RWPE2 (cell line): ENCODE results near the gene PRKCH.

Source experiments
- ATAC-seq: fragments of 200-7000 bp; cut with Tn5 transposase; 3 replicates; pipeline ENCODE4 v1.9.1; 2021; ENCODE audit warnings: low read depth
- DNase-seq: peaks from one replicate; pipeline ENCODE4 v3.0.0-alpha.2; 2020; ENCODE audit warnings: low spot score
- H3K27ac ChIP-seq: fragments of 450-650 bp; 2 replicates; pipeline ENCODE4 v1.5.1; 2017; ENCODE audit warnings: mild to moderate bottlenecking; ENCODE audit not compliant: poor library complexity, severe bottlenecking
- H3K27me3 ChIP-seq: fragments of 250-450 bp; sonication (Bioruptor Pico); 2 replicates; pipeline ENCODE4 v1.5.1; 2021; ENCODE audit warnings: mild to moderate bottlenecking, moderate library complexity; ENCODE audit not compliant: insufficient read depth, poor library complexity, severe bottlenecking
- H3K36me3 ChIP-seq: fragments of 250-450 bp; sonication (Bioruptor Pico); 2 replicates; pipeline ENCODE4 v1.5.1; 2020; ENCODE audit warnings: low read depth, mild to moderate bottlenecking, moderate library complexity
- H3K4me1 ChIP-seq: fragments of 250-450 bp; sonication (Bioruptor Pico); 2 replicates; pipeline ENCODE4 v1.5.1; 2021; ENCODE audit warnings: mild to moderate bottlenecking, moderate library complexity; ENCODE audit not compliant: insufficient read depth, poor library complexity, severe bottlenecking
- H3K4me3 ChIP-seq: fragments of 250-450 bp; sonication (Bioruptor Pico); 2 replicates; pipeline ENCODE4 v1.5.1; 2021; ENCODE audit warnings: mild to moderate bottlenecking, moderate library complexity; ENCODE audit not compliant: severe bottlenecking
- H3K9me3 ChIP-seq: fragments of 250-450 bp; sonication (Bioruptor Pico); 2 replicates; pipeline ENCODE4 v1.5.1; 2021; ENCODE audit warnings: mild to moderate bottlenecking, moderate library complexity; ENCODE audit not compliant: severe bottlenecking
- TF ChIP-seq, protein P1 (sequence below): fragments of 450-650 bp; IDR thresholded peaks from one replicate; pipeline ENCODE4 v1.5.1; 2017; ENCODE audit warnings: mild to moderate bottlenecking, moderate library complexity; ENCODE audit not compliant: poor library complexity, severe bottlenecking

Gene PRKCH

DNA sequence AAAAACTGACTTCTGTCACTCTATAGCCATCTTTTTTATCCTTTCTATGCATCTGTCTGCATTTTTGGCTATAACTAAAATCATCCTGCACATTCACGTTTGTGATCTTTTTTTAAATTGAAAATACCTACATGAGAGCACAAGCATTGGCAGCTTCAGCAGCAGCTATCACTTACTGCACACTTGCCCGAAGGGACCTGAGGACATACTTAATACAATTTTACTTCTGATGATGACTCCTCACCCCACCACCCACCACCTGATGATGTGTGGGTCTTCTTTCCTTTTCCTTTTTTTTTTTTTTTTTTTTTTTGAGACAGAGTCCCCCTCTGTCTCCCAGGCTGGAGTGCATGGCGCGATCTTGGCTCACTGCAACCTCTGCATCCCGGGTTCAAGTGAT lies 160.3 kb downstream of the PRKCH start:
- no peak overlapping the region for H3K4me3 ChIP-seq
- peaks cover 8% of the 10 kb centered on the region for H3K36me3 ChIP-seq
- H3K27ac ChIP-seq, result no peak overlapping the region
- H3K27me3 ChIP-seq, result no peaks in the 10 kb centered on the region
- peaks cover 31% of the 10 kb centered on the region for H3K4me1 ChIP-seq
- ATAC-seq (no peak), DNase-seq (no peak)
- no peaks in the 10 kb centered on the region for H3K9me3 ChIP-seq
- TF ChIP-seq, protein P1, sequence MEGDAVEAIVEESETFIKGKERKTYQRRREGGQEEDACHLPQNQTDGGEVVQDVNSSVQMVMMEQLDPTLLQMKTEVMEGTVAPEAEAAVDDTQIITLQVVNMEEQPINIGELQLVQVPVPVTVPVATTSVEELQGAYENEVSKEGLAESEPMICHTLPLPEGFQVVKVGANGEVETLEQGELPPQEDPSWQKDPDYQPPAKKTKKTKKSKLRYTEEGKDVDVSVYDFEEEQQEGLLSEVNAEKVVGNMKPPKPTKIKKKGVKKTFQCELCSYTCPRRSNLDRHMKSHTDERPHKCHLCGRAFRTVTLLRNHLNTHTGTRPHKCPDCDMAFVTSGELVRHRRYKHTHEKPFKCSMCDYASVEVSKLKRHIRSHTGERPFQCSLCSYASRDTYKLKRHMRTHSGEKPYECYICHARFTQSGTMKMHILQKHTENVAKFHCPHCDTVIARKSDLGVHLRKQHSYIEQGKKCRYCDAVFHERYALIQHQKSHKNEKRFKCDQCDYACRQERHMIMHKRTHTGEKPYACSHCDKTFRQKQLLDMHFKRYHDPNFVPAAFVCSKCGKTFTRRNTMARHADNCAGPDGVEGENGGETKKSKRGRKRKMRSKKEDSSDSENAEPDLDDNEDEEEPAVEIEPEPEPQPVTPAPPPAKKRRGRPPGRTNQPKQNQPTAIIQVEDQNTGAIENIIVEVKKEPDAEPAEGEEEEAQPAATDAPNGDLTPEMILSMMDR, result no peak

DNA sequence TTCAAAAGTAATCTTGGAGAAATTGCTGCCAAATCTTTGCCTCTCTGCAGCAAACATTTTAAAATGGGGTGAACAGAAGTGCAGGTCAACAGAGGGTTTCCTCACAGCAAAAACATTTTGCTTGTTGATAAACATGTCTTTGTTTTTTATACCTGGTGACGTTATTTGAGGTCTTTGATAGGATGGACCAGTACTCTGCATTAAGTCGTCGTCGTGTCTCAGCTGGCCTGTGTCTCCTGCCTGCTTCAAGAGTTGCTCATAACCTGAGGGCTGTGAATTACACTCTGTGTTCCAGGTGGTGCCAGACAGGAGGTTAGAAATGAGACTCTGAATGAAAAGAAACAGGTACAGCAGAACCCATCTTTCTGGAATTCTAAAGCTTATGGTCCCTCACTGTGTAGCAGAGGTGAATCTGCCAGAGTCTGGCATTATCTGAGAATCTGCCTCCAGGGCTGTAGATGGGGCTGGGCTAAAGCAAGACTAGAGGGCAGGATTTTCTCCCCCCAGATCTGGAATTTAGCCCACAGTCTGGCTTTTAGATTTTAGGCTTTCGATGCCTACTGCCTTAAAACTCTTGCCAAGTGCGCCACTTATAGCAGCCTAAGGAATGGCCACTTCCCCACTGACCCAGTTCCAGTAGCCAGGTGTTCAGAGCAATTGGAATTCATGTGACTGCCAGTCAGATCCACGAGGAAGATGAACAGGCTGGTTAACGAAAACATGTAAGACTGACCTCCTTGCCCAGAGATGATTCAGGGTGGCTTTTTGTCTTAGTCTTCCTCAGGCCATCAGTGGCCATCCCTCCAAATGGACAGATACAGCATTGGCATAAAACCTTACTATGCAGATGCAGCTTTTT lies 161.2 kb downstream of the PRKCH start:
- Histone ChIP-seq H3K9me3 (no peaks in the 10 kb centered on the region), H3K4me3 (no peak overlapping the region), H3K27me3 (no peaks in the 10 kb centered on the region), H3K36me3 (peaks cover 8% of the 10 kb centered on the region), H3K4me1 (peaks cover 22% of the 10 kb centered on the region), H3K27ac (no peak overlapping the region)
- no peak for DNase-seq
- ATAC-seq, result 0 out of 3 replicates have a peak, but pooled peaks have one; percentile 9
- TF ChIP-seq, protein P1, result no peak

DNA sequence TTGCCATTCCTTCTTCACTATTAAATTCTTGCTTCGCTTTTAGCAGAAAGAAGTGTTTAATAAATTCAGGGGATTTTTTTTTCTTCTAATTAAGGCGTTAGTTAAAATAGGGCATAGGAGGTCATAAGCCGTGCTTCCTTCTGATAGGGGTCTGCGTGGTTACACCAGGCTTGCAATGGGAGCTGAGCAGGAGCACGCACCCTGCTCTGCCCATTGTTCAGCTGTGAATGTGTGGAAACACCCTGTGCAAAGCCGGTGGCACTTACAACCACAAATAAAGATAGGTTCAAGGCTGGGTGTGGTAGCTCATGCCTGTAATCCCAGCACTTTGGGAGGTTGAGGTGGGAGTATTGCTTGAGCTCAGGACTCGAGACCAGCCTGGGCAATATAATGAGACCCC lies 162.1 kb downstream of the PRKCH start:
- TF ChIP-seq, protein P1, result no peak
- DNase-seq (no peak), ATAC-seq (no peak)
- Histone ChIP-seq H3K27ac (no peak overlapping the region), H3K4me1 (peaks cover 14% of the 10 kb centered on the region), H3K36me3 (peaks cover 8% of the 10 kb centered on the region), H3K9me3 (no peaks in the 10 kb centered on the region), H3K4me3 (no peak overlapping the region), H3K27me3 (no peaks in the 10 kb centered on the region)

DNA sequence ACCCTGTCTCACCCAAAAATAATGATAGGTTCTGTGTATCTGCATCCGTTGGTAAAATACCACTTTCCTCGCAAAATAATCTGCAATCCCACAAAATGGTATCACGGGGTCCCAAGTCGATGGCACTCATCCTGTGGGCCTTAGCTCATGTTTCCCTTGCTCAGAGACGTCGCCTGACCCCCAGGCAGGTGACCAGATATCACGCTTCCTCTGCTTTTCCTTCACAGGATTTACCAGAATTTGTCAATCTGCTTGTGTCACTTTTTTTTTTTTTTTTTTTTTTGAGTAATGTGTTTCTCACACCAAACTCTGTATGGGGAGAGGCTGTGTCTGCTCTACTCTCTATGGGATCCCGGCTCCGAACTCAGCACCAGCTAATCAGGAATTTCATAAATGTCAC lies 162.7 kb downstream of the PRKCH start:
- Histone ChIP-seq H3K27ac (no peak overlapping the region), H3K27me3 (no peaks in the 10 kb centered on the region), H3K4me1 (peaks cover 14% of the 10 kb centered on the region), H3K4me3 (no peak overlapping the region), H3K36me3 (peaks cover 8% of the 10 kb centered on the region), H3K9me3 (no peaks in the 10 kb centered on the region)
- TF ChIP-seq, protein P1, result no peak
- ATAC-seq, result no peak
- no peak for DNase-seq
